A673 (cell line): ENCODE data around the gene CDH24. TPM values are rescaled to one million over a fixed set of nuclear protein-coding genes. Genes with fewer than 3 reads are reported as not detected.

ENCODE experiments used
- BruUV-seq: library from RNA; stranded (reverse); fragments of 400-500 nt; replicated peaks from 2 replicates; lab custom pipeline; 2021; lab: Mats Ljungman, UMichigan
- CTCF ChIA-PET: fragments of 300-600 bp; sonication (Branson Sonifier 250); formaldehyde crosslinking; loops from one replicate; lab custom pipeline; 2022; ENCODE audit warnings: antibody characterized with exemption; lab: Charles Lee
- POLR2A ChIA-PET: fragments of 300-600 bp; sonication (Branson Sonifier 250); formaldehyde crosslinking; loops from one replicate; lab custom pipeline; 2022; ENCODE audit warnings: antibody characterized with exemption; ENCODE audit not compliant: low non-redundant PET; lab: Charles Lee
- DNase-seq: peaks from one replicate; pipeline ENCODE4 v3.0.0-alpha.2; 2015; ENCODE audit warnings: low spot score
- H3K27ac ChIP-seq: fragments of 200-600 bp; sonication (generic); 2 replicates; pipeline ENCODE4 v1.5.1; 2016; ENCODE audit warnings: mixed run types, low read depth, mild to moderate bottlenecking, mixed read lengths, antibody characterized with exemption, low read length; ENCODE audit not compliant: poor library complexity, severe bottlenecking
- H3K27me3 ChIP-seq: fragments of 200-600 bp; sonication (generic); replicated peaks from 2 replicates; pipeline ENCODE4 v1.6.1; 2017; ENCODE audit warnings: mixed run types, low read depth, mild to moderate bottlenecking, mixed read lengths, antibody characterized with exemption, low read length; ENCODE audit not compliant: insufficient read depth, poor library complexity
- H3K36me3 ChIP-seq: fragments of 200-600 bp; sonication (generic); 2 replicates; pipeline ENCODE4 v1.6.1; 2016; ENCODE audit warnings: mixed run types, mild to moderate bottlenecking, mixed read lengths, antibody characterized with exemption, low read length; ENCODE audit not compliant: insufficient read depth, poor library complexity, severe bottlenecking
- H3K4me1 ChIP-seq: fragments of 200-600 bp; sonication (generic); 2 replicates; pipeline ENCODE4 v1.6.1; 2017; ENCODE audit warnings: mixed run types, mild to moderate bottlenecking, mixed read lengths, antibody characterized with exemption, low read length; ENCODE audit not compliant: insufficient read depth, poor library complexity, severe bottlenecking
- H3K4me3 ChIP-seq: fragments of 200-600 bp; sonication (generic); 2 replicates; pipeline ENCODE4 v1.5.1; 2016; ENCODE audit warnings: low read depth, mixed run types, mild to moderate bottlenecking, mixed read lengths, low read length; ENCODE audit not compliant: poor library complexity, severe bottlenecking
- H3K9me3 ChIP-seq: fragments of 200-600 bp; sonication (generic); 2 replicates; pipeline ENCODE4 v1.6.1; 2016; ENCODE audit warnings: mixed run types, low read depth, mild to moderate bottlenecking, mixed read lengths, antibody characterized with exemption, low read length; ENCODE audit not compliant: poor library complexity, severe bottlenecking
- EZH2 ChIP-seq: fragments of 200-600 bp; sonication (generic); IDR thresholded peaks from 2 replicates; pipeline ENCODE4 v1.6.1; 2017; ENCODE audit warnings: borderline replicate concordance, low read depth, mild to moderate bottlenecking, mixed read lengths, antibody characterized with exemption, low read length; ENCODE audit not compliant: poor library complexity, severe bottlenecking
- intact Hi-C: fragments of 100-400 bp; cut with micrococcal nuclease; formaldehyde crosslinking; loops from one replicate; pipeline ENCODE4 v1.10.0; 2022; ENCODE audit not compliant: unreplicated experiment
- total RNA-seq: library from RNA; stranded (reverse); gene quantifications from 2 replicates; pipeline ENCODE4 v1.2.3, GENCODE V29; 2021
- TF ChIP-seq, protein P1 (sequence below): fragments of 300-800, 200-600 bp; sonication (generic); conservative IDR thresholded peaks from 2 replicates; pipeline ENCODE4 v1.5.1; 2017; ENCODE audit warnings: low read depth, mild to moderate bottlenecking, antibody characterized with exemption, low read length, moderate library complexity, mixed read lengths

CDH24 gene
- total RNA-seq, 1 experiment from 2014 or later: 44.8 TPM

DNA sequence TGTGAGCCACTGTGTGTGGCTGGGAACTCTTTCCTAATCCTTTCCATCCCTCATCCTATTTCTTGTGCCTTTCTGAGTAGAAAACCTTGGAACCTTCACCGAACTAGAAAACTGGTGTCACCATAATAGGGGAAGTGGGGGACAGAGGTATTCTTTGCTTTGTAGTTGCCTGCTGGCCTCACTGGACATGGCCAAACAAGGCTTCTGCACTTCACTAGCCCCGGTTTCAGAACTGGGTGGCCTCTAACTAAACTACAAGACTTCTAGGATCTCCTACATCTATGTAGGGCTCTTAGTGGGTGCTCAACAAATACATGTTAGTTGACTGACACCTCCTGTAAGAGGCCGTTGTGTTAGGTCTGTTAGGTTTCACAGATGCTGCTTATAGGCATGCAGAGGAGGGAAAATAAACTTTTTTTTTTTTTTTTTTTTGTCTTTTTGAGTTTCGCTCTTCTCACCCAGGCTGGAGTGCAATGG lies 48.1 kb upstream of the CDH24 start:
- no peak overlapping the region for H3K4me3 ChIP-seq
- CTCF ChIA-PET: no interaction called here
- H3K36me3 ChIP-seq: no peaks in the 10 kb centered on the region
- DNase-seq: no peak
- H3K9me3 ChIP-seq: no peaks in the 10 kb centered on the region
- H3K27ac ChIP-seq: no peak overlapping the region
- intact Hi-C loops: no loop called here
- H3K4me1 ChIP-seq: peaks cover 5% of the 10 kb centered on the region
- no peaks in the 10 kb centered on the region for H3K27me3 ChIP-seq
- POLR2A ChIA-PET: no interaction called here
- BruUV-seq: no TSS peak
- no peak for TF ChIP-seq EZH2
- TF ChIP-seq, protein P1, sequence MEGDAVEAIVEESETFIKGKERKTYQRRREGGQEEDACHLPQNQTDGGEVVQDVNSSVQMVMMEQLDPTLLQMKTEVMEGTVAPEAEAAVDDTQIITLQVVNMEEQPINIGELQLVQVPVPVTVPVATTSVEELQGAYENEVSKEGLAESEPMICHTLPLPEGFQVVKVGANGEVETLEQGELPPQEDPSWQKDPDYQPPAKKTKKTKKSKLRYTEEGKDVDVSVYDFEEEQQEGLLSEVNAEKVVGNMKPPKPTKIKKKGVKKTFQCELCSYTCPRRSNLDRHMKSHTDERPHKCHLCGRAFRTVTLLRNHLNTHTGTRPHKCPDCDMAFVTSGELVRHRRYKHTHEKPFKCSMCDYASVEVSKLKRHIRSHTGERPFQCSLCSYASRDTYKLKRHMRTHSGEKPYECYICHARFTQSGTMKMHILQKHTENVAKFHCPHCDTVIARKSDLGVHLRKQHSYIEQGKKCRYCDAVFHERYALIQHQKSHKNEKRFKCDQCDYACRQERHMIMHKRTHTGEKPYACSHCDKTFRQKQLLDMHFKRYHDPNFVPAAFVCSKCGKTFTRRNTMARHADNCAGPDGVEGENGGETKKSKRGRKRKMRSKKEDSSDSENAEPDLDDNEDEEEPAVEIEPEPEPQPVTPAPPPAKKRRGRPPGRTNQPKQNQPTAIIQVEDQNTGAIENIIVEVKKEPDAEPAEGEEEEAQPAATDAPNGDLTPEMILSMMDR: no peak

DNA sequence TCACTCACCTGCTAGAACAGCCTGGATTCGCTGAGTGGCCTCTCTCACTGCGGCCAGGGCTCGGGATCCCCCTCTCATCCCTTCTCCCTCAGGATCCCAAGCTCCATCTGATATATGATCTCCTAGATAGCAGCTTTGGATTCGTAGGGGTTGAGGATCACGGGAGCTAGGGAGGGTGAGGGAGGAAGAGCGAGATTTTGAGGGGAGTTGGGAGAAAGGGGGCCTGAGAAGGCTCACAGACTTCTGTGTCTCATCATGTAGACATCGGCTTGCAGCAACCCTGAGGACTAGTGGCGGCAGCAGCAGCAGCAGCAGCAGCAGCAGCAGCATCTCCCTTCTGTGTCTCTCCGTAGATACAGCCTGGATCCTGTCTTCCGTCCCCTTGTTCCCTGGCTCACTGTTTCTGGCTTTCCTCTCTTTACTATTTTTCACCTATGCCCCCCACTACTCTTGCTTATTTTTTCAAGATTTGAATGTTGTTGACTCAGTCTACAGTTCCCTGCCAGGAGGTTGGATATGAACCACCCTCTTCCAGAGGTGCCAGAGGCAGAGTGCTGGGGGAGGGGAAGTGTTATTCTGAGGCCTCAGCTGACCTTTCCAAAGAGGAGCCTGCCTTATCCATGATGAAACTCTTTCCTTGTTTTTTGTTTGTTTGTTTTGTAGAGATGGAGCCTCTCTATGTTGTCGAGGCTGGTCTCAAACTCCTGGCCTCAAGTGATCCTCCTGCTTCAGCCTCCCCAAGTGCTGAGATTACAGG lies 47.4 kb upstream of the CDH24 start, which contains the start of gene CIROP:
TSS of gene CIROP (minus strand) at position 399 of the 757 bp plus-strand sequence. CDS start at position 330, 69 bp downstream.
- H3K4me1 ChIP-seq: peaks cover 9% of the 10 kb centered on the region
- H3K27me3 ChIP-seq: no peaks in the 10 kb centered on the region
- no peak within 1 kb of the TSS for H3K4me3 ChIP-seq
- ChIA-PET CTCF (no interaction called here), POLR2A (no interaction called here)
- intact Hi-C loops: no loop called here
- BruUV-seq: no TSS peak
- DNase-seq: no peak
- H3K9me3 ChIP-seq: no peaks in the 10 kb centered on the region
- H3K27ac ChIP-seq: no peak within 1 kb of the TSS
- H3K36me3 ChIP-seq: no peaks in the 10 kb centered on the region
- no peak for TF ChIP-seq EZH2
- TF ChIP-seq, protein P1: no peak

DNA sequence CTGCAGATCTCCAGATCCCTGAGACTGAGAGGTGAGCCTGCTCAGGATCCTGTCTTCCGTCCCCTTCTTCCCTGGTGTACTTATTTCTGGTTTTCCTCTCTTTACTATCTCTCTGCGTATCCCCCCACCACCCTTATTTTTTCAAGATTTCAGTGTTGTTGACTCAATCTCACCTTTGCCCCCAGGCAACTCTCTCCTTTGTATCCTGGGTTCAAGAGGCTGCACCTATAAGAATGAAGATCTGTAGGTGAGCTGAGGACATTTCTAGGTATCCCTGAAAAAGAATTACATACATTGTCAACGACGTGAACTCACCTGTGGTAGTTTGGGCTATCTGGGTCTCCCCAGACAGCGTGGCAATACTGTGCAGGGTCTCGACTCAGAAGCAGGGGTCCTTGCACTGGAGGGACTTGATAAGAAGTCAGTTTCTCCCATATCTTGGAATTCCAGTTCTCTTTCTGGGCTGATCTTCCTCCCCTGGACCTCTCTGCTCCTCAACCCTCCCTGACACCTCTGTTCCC lies 46.8 kb upstream of the CDH24 start:
- H3K4me1 ChIP-seq: peaks cover 15% of the 10 kb centered on the region
- intact Hi-C loops: no loop called here
- TF ChIP-seq, protein P1: no peak
- no peak for TF ChIP-seq EZH2
- H3K9me3 ChIP-seq: no peaks in the 10 kb centered on the region
- H3K27me3 ChIP-seq: no peaks in the 10 kb centered on the region
- H3K36me3 ChIP-seq: no peaks in the 10 kb centered on the region
- H3K27ac ChIP-seq: no peak overlapping the region
- ChIA-PET CTCF (no interaction called here), POLR2A (no interaction called here)
- BruUV-seq: no TSS peak
- no peak for DNase-seq
- no peak overlapping the region for H3K4me3 ChIP-seq
